Measurements from ENCODE around the gene ZSCAN16.

GRCh38 chr6:28158318-28158717 lies 33.9 kb downstream of the ZSCAN16 start:
- TF ChIP-seq CTCF (IDR thresholded peaks at IDR 0.05) = no peak
- TF ChIP-seq POLR2A (IDR thresholded peaks at IDR 0.05) = no peak
